HG03354 (cell line): ENCODE measurements around the gene EEF1B2.
"Not testable (repeated sequence)": the region's sequence is repeated elsewhere in the genome, so short reads cannot be mapped to it uniquely, and the experiment has no call there.

ENCODE experiments used
- ATAC-seq: cut with Tn5 transposase; IDR thresholded peaks from one replicate; pipeline ENCODE4 v1.9.1; 2021; ENCODE audit warnings: mild to moderate bottlenecking; ENCODE audit not compliant: unreplicated experiment, poor library complexity, severe bottlenecking

EEF1B2 gene

GRCh38 chr2:206163251-206163880 is 3.7 kb downstream of the EEF1B2 start:
- no peak for ATAC-seq

GRCh38 chr2:206164261-206164862 is 4.7 kb downstream of the EEF1B2 start:
- ATAC-seq, result no peak

- not testable (repeated sequence) for ATAC-seq
Observed at GRCh38 chr2:206168230-206168629, 8.5 kb downstream of the EEF1B2 start.

- not testable (repeated sequence) for ATAC-seq
Observed at GRCh38 chr2:206171624-206172397, 12.1 kb downstream of the EEF1B2 start.

- no peak for ATAC-seq
Observed at GRCh38 chr2:206173147-206173546, 13.5 kb downstream of the EEF1B2 start.

- ATAC-seq, result no peak
Observed at GRCh38 chr2:206176121-206176520, 16.4 kb downstream of the EEF1B2 start.

GRCh38 chr2:206176901-206177300 is 17.2 kb downstream of the EEF1B2 start:
- no peak for ATAC-seq

GRCh38 chr2:206181526-206181925 is 21.8 kb downstream of the EEF1B2 start:
- ATAC-seq, result not testable (repeated sequence)

- no peak for ATAC-seq
Observed at GRCh38 chr2:206189691-206190090, 30.0 kb downstream of the EEF1B2 start.

- ATAC-seq, result no peak
Observed at GRCh38 chr2:206190111-206190510, 30.4 kb downstream of the EEF1B2 start.

GRCh38 chr2:206190689-206191088 is 31.0 kb downstream of the EEF1B2 start:
- ATAC-seq, result no peak

- ATAC-seq, result no peak
Observed at GRCh38 chr2:206192157-206192556, 32.5 kb downstream of the EEF1B2 start.

- ATAC-seq, result no peak
Observed at GRCh38 chr2:206193671-206194357, 34.1 kb downstream of the EEF1B2 start.

- no peak for ATAC-seq
Observed at GRCh38 chr2:206198677-206199076, 39.0 kb downstream of the EEF1B2 start.

- no peak for ATAC-seq
Observed at GRCh38 chr2:206201075-206201848, 41.6 kb downstream of the EEF1B2 start.

GRCh38 chr2:206202446-206202845 is 42.8 kb downstream of the EEF1B2 start:
- no peak for ATAC-seq

- ATAC-seq, result no peak
Observed at GRCh38 chr2:206203331-206203730, 43.6 kb downstream of the EEF1B2 start.

- no peak for ATAC-seq
Observed at GRCh38 chr2:206204710-206205109, 45.0 kb downstream of the EEF1B2 start.

- not testable (repeated sequence) for ATAC-seq
Observed at GRCh38 chr2:206207316-206207715, 47.6 kb downstream of the EEF1B2 start.

GRCh38 chr2:206208900-206209299 is 49.2 kb downstream of the EEF1B2 start:
- ATAC-seq, result no peak
